GM21360 (cell line): ENCODE data around the gene GMPPA.

ENCODE experiments used
- ATAC-seq: cut with Tn5 transposase; IDR thresholded peaks from one replicate; pipeline ENCODE4 v1.9.1; 2021; ENCODE audit warnings: mild to moderate bottlenecking, moderate library complexity; ENCODE audit not compliant: unreplicated experiment

The GMPPA gene

GRCh38 chr2:219517954-219518778, 19.5 kb downstream of the GMPPA start:
- no peak for ATAC-seq

GRCh38 chr2:219519526-219519916, 20.8 kb downstream of the GMPPA start:
- ATAC-seq: no peak

GRCh38 chr2:219520079-219520478, 21.4 kb downstream of the GMPPA start:
- no peak for ATAC-seq

GRCh38 chr2:219521066-219521880, 22.6 kb downstream of the GMPPA start:
- no peak for ATAC-seq

GRCh38 chr2:219522111-219523030, 23.7 kb downstream of the GMPPA start:
- no peak for ATAC-seq

GRCh38 chr2:219523031-219523671, 24.5 kb downstream of the GMPPA start:
- ATAC-seq: no peak

- no peak for ATAC-seq
Measured at GRCh38 chr2:219524817-219525216, 26.1 kb downstream of the GMPPA start.

GRCh38 chr2:219525533-219526232, 27.0 kb downstream of the GMPPA start:
- ATAC-seq: no peak

- ATAC-seq: no peak
Measured at GRCh38 chr2:219526320-219527075, 27.8 kb downstream of the GMPPA start.

GRCh38 chr2:219527076-219527394, 28.3 kb downstream of the GMPPA start:
- no peak for ATAC-seq

- no peak for ATAC-seq
Measured at GRCh38 chr2:219527472-219527871, 28.8 kb downstream of the GMPPA start.

- peak; percentile 60 for ATAC-seq
Measured at GRCh38 chr2:219530048-219530963, 31.6 kb downstream of the GMPPA start.

GRCh38 chr2:219531639-219532377, 33.1 kb downstream of the GMPPA start:
- ATAC-seq: no peak

- no peak for ATAC-seq
Measured at GRCh38 chr2:219532378-219532649, 33.6 kb downstream of the GMPPA start.

GRCh38 chr2:219533930-219534661, 35.4 kb downstream of the GMPPA start:
- ATAC-seq: no peak

- no peak for ATAC-seq
Measured at GRCh38 chr2:219536425-219536824, 37.7 kb downstream of the GMPPA start.

- no peak for ATAC-seq
Measured at GRCh38 chr2:219536967-219537366, 38.3 kb downstream of the GMPPA start.
